Measurements from ENCODE around the gene ADCY4. TPM values are rescaled to one million over a fixed set of nuclear protein-coding genes. Genes with fewer than 3 reads are reported as not detected.

ADCY4 gene
- total and polyA plus RNA-seq, 2 of the 13 experiments (the other 11 are each of a cell fraction or from before 2014, with no cell fraction given): 0.03 TPM; not detected in 1

DNA sequence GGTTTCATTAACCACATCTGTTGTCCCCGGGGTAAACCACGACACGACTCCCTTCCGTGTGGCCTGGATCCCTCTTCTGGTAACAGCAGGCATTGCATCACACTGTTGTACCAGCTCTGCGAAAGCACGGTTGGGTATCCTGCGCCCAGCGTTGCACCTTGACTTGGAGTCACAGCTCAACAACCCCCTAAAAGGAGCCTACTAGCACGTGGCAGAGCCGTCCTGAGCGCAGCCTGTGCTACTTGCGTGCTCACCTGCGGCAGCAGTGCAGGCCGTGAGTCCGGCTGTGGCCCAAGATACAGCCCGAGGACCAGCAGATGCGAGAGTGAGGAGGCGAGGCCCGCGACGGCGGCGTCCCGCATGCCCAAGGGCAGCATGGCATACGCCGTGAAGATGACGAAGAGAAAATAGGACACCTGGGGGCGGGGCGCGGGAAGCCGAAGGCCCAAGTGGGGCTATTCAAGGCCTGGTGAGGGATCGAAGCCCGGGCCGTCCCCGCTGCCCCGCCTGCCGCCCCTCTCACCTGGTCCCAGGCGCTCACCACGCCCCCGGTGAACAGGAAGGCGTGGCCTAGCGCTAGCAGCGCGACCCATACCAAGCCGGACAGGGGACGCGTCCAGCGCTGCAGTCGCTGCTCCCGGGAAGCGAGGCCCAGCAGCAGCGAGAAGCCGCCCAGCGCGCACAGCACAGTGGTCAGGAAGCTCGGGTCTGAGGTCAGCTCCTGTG lies 2.4 kb downstream of the ADCY4 start (continued):
- TF ChIP-seq, protein P1, sequence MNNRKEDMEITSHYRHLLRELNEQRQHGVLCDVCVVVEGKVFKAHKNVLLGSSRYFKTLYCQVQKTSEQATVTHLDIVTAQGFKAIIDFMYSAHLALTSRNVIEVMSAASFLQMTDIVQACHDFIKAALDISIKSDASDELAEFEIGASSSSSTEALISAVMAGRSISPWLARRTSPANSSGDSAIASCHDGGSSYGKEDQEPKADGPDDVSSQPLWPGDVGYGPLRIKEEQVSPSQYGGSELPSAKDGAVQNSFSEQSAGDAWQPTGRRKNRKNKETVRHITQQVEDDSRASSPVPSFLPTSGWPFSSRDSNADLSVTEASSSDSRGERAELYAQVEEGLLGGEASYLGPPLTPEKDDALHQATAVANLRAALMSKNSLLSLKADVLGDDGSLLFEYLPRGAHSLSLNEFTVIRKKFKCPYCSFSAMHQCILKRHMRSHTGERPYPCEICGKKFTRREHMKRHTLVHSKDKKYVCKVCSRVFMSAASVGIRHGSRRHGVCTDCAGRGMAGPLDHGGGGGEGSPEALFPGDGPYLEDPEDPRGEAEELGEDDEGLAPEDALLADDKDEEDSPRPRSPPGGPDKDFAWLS (CRISPR knock-in tag; IDR thresholded peaks at IDR 0.05; ENCODE audit: borderline replicate concordance): peak; percentile 95
- peak; percentile 44 for TF ChIP-seq RXRA (CRISPR knock-in tag; IDR thresholded peaks at IDR 0.05)
- TF ChIP-seq STAT5B (CRISPR knock-in tag; IDR thresholded peaks at IDR 0.05): peak; percentile 91
- TF ChIP-seq, protein P2, sequence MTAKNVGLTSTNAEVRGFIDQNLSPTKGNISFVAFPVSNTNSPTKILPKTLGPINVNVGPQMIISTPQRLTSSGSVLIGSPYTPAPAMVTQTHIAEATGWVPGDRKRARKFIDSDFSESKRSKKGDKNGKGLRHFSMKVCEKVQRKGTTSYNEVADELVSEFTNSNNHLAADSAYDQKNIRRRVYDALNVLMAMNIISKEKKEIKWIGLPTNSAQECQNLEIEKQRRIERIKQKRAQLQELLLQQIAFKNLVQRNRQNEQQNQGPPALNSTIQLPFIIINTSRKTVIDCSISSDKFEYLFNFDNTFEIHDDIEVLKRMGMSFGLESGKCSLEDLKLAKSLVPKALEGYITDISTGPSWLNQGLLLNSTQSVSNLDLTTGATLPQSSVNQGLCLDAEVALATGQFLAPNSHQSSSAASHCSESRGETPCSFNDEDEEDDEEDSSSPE (CRISPR knock-in tag; IDR thresholded peaks at IDR 0.05): peak; percentile 82
- TF ChIP-seq, protein P3, sequence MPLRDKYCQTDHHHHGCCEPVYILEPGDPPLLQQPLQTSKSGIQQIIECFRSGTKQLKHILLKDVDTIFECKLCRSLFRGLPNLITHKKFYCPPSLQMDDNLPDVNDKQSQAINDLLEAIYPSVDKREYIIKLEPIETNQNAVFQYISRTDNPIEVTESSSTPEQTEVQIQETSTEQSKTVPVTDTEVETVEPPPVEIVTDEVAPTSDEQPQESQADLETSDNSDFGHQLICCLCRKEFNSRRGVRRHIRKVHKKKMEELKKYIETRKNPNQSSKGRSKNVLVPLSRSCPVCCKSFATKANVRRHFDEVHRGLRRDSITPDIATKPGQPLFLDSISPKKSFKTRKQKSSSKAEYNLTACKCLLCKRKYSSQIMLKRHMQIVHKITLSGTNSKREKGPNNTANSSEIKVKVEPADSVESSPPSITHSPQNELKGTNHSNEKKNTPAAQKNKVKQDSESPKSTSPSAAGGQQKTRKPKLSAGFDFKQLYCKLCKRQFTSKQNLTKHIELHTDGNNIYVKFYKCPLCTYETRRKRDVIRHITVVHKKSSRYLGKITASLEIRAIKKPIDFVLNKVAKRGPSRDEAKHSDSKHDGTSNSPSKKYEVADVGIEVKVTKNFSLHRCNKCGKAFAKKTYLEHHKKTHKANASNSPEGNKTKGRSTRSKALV (CRISPR knock-in tag; IDR thresholded peaks at IDR 0.05): no peak; the same call in 1 of the 2 replicates
- peak; percentile 95 for TF ChIP-seq ZNF607 (CRISPR knock-in tag; IDR thresholded peaks at IDR 0.05; ENCODE audit: borderline replicate concordance)
- TF ChIP-seq SMARCC2 (IDR thresholded peaks at IDR 0.05): no peak
- TF ChIP-seq IKZF1 (IDR thresholded peaks at IDR 0.05): no peak
- TF ChIP-seq, protein P4, sequence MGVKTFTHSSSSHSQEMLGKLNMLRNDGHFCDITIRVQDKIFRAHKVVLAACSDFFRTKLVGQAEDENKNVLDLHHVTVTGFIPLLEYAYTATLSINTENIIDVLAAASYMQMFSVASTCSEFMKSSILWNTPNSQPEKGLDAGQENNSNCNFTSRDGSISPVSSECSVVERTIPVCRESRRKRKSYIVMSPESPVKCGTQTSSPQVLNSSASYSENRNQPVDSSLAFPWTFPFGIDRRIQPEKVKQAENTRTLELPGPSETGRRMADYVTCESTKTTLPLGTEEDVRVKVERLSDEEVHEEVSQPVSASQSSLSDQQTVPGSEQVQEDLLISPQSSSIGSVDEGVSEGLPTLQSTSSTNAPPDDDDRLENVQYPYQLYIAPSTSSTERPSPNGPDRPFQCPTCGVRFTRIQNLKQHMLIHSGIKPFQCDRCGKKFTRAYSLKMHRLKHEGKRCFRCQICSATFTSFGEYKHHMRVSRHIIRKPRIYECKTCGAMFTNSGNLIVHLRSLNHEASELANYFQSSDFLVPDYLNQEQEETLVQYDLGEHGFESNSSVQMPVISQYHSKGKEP (CRISPR knock-in tag; IDR thresholded peaks at IDR 0.05): 0 out of 2 replicates have a peak, but pooled peaks have one; percentile 56
- TF ChIP-seq SP140L (CRISPR knock-in tag; IDR thresholded peaks at IDR 0.05; ENCODE audit: borderline replicate concordance): peak; percentile 84; the same call in 1 of the 2 replicates
- no peak for TF ChIP-seq POLR2AphosphoS5 (IDR thresholded peaks at IDR 0.05; ENCODE audit: low read depth, low read length)
- TF ChIP-seq, protein P5, sequence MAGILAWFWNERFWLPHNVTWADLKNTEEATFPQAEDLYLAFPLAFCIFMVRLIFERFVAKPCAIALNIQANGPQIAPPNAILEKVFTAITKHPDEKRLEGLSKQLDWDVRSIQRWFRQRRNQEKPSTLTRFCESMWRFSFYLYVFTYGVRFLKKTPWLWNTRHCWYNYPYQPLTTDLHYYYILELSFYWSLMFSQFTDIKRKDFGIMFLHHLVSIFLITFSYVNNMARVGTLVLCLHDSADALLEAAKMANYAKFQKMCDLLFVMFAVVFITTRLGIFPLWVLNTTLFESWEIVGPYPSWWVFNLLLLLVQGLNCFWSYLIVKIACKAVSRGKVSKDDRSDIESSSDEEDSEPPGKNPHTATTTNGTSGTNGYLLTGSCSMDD (CRISPR knock-in tag; IDR thresholded peaks at IDR 0.05): no peak
- peak; percentile 87; the same call in 1 of the 2 replicates for TF ChIP-seq JDP2 (CRISPR knock-in tag; IDR thresholded peaks at IDR 0.05; ENCODE audit: borderline replicate concordance)
- TF ChIP-seq MTA1 (CRISPR knock-in tag; IDR thresholded peaks at IDR 0.05; ENCODE audit: borderline replicate concordance): peak; percentile 95; the same call in 1 of the 2 replicates
- peak; percentile 97 for TF ChIP-seq ZIK1 (CRISPR knock-in tag; IDR thresholded peaks at IDR 0.05; ENCODE audit: borderline replicate concordance, low read depth)
- peak; percentile 93; the same call in 1 of the 2 replicates for TF ChIP-seq KLF6 (CRISPR knock-in tag; IDR thresholded peaks at IDR 0.05)
- TF ChIP-seq, protein P6, sequence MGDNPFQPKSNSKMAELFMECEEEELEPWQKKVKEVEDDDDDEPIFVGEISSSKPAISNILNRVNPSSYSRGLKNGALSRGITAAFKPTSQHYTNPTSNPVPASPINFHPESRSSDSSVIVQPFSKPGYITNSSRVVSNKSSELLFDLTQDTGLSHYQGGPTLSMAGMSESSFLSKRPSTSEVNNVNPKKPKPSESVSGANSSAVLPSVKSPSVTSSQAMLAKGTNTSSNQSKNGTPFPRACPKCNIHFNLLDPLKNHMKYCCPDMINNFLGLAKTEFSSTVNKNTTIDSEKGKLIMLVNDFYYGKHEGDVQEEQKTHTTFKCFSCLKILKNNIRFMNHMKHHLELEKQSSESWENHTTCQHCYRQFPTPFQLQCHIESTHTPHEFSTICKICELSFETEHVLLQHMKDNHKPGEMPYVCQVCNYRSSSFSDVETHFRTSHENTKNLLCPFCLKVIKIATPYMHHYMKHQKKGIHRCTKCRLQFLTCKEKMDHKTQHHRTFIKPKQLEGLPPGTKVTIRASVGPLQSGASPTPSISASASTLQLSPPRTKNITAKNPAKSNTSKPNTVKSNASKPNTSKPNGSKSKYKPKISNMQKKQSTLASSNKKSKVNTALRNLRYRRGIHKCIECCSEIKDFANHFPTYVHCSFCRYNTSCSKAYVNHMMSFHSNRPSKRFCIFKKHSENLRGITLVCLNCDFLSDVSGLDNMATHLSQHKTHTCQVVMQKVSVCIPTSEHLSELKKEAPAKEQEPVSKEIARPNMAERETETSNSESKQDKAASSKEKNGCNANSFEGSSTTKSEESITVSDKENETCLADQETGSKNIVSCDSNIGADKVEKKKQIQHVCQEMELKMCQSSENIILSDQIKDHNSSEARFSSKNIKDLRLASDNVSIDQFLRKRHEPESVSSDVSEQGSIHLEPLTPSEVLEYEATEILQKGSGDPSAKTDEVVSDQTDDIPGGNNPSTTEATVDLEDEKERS (CRISPR knock-in tag; IDR thresholded peaks at IDR 0.05): peak; percentile 93; the same call in 1 of the 2 replicates
- TF ChIP-seq MXD4 (CRISPR knock-in tag; IDR thresholded peaks at IDR 0.05): peak; percentile 91; the same call in 1 of the 2 replicates

Measured in HepG2 (cell line).